ENCODE results near the gene LY6G5B. TPM values are rescaled to one million over a fixed set of nuclear protein-coding genes. Genes with fewer than 3 reads are reported as not detected.

The LY6G5B gene
- total RNA-seq, 2 donors from 2014 or later = 0.67 to 1.8 TPM

DNA sequence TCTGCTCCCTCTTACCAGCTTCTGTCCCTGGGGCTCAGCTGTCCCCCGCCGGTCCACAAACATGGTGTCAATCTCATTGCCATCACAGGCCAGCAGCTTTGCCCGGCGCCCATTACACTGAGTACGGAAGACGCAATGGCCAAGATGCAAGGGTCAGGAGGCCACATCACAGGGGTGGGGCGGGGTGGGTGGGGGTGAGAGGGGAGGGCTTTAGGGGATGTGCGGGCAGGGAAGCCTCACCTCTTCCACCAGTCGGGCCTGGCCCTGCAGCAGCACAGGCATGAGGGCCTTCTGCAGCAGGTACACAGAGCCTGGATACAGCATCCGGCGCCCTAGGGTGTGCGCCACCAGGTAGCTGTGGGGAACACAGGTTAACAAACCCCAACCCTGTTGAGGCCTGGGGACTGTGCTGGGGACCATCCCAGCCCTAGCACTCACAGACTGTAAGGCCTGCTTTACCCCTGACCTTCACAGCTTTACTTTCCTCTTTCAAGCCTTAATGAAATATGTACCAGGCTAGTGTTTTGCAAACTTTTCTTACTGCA is 21.9 kb downstream of the LY6G5B start:
- Histone ChIP-seq H3K4me1 (no peaks in the 10 kb centered on the region), H3K9me3 (no peaks in the 10 kb centered on the region), H3K4me3 (no peak overlapping the region), H3K27me3 (no peaks in the 10 kb centered on the region), H3K27ac (no peak overlapping the region), H3K36me3 (peaks cover 91% of the 10 kb centered on the region)
- no peak for DNase-seq (ENCODE audit: low spot score)
- no peak for TF ChIP-seq CTCF (IDR thresholded peaks at IDR 0.05)

DNA sequence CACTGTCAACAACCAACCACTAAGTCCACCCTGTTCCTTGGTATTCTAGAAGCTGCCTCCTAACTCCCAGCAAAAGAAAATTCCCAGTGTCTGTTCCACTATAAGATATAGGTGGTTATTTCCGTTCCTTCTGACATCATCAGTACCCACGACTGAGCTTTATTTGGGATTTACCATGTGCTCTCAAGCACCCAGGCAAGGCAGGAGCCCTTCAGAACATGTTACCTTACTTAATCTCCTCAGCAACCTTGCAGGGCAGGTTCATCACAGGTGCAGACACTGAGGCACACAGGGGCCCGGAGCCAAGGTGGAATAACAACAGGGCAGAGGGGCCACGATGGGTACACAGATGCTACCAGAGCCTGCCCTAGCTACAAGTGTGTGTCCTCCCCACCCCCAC is 22.6 kb downstream of the LY6G5B start:
- Histone ChIP-seq H3K36me3 (peaks cover 93% of the 10 kb centered on the region), H3K4me1 (no peaks in the 10 kb centered on the region), H3K9me3 (no peaks in the 10 kb centered on the region), H3K4me3 (no peak overlapping the region), H3K27me3 (no peaks in the 10 kb centered on the region), H3K27ac (no peak overlapping the region)
- no peak for TF ChIP-seq CTCF (IDR thresholded peaks at IDR 0.05)
- DNase-seq (ENCODE audit: low spot score) = no peak

- Histone ChIP-seq H3K4me1 (peaks cover 0 to 2% of the 10 kb centered on the region in 2 donors), H3K4me3 (no peak overlapping the region), H3K9me3 (no peaks in the 10 kb centered on the region), H3K36me3 (peaks cover 92% of the 10 kb centered on the region), H3K27me3 (no peaks in the 10 kb centered on the region), H3K27ac (no peak overlapping the region)
- TF ChIP-seq CTCF (IDR thresholded peaks at IDR 0.05) = no peak
- no peak for DNase-seq (ENCODE audit: low spot score)
Measured at GRCh38 chr6:31692886-31693285, 23.1 kb downstream of the LY6G5B start.

GRCh38 chr6:31693535-31693934 is 23.8 kb downstream of the LY6G5B start:
- DNase-seq (ENCODE audit: low spot score) = no peak
- Histone ChIP-seq H3K27ac (no peak overlapping the region), H3K4me1 (peaks cover 0 to 4% of the 10 kb centered on the region in 2 donors), H3K27me3 (no peaks in the 10 kb centered on the region), H3K36me3 (peaks cover 86% of the 10 kb centered on the region), H3K4me3 (no peak overlapping the region), H3K9me3 (no peaks in the 10 kb centered on the region)
- no peak for TF ChIP-seq CTCF (IDR thresholded peaks at IDR 0.05)

DNA sequence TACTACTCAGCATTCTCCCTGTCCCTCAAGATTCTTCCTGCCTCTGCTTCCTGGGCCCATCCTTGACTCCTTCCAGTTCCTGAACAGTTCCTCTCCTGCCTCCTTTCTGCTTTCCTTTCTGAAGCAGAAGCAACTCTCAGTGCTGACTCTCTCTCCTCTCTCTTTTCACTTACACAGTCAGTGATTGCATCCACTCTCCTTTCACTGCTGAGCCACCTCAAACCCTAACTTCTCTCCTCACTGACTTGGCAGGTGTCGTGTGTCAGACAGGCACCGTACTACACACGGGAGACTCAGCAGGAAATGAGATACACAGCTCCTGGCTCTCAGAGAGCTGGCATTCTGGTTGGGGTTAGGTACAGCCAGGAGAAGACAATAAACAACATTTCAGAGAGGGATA is 27.8 kb downstream of the LY6G5B start:
- H3K4me1 ChIP-seq = peaks cover 0 to 22% of the 10 kb centered on the region in 2 donors
- DNase-seq (ENCODE audit: low spot score) = no peak
- no peak for TF ChIP-seq CTCF (IDR thresholded peaks at IDR 0.05)
- H3K36me3 ChIP-seq = peaks cover 66% of the 10 kb centered on the region
- no peaks in the 10 kb centered on the region for H3K27me3 ChIP-seq
- H3K4me3 ChIP-seq = no peak overlapping the region
- H3K27ac ChIP-seq = no peak overlapping the region
- no peaks in the 10 kb centered on the region for H3K9me3 ChIP-seq

DNA sequence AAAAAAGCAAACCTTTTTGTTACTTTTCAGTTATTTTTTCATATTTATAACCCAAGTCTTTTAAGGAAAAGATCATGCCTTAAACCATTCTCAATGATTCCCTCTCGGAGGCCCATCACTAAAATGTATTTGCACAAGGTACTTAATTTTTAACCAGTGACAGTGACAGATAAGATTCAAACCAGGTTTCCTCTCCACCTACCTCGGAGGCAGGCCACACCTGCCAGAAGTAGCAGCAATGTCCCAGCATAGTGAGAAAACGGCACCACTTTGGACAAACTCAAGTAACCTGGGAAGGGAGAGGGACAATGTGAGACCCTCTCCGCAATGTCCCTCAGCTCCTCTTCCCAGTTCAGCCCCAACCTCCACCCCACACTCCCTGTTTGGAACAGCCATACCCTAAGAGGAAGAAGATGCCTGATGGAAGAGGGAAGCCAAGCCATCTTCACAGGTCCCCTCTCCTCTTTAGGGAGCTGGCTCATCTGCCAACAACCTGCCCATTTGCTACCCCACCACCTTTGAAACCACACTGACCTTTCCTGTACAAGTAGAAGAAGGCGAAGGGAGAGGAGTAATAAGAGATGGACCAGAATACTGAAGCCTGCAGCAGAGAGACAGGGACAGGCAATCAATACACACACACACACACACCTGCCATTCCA is 31.1 kb downstream of the LY6G5B start:
- H3K36me3 ChIP-seq = peaks cover 40% of the 10 kb centered on the region
- no peaks in the 10 kb centered on the region for H3K27me3 ChIP-seq
- H3K9me3 ChIP-seq = no peaks in the 10 kb centered on the region
- H3K4me1 ChIP-seq = peaks cover 0 to 22% of the 10 kb centered on the region in 2 donors
- H3K27ac ChIP-seq = no peak overlapping the region
- no peak for TF ChIP-seq CTCF (IDR thresholded peaks at IDR 0.05)
- H3K4me3 ChIP-seq = no peak overlapping the region
- DNase-seq (ENCODE audit: low spot score) = no peak

Data from right atrium auricular region (tissue), 2 donors.